ENCODE data around the gene NLRP2B. TPM values are rescaled to one million over a fixed set of nuclear protein-coding genes. Genes with fewer than 3 reads are reported as not detected.
"Not testable (repeated sequence)": the region's sequence is repeated elsewhere in the genome, so short reads cannot be mapped to it uniquely, and the experiment has no call there.

NLRP2B gene
- total RNA-seq, 3 donors from 2014 or later (not counting 1 experiment from before 2014, with no cell fraction given), result not detected

DNA sequence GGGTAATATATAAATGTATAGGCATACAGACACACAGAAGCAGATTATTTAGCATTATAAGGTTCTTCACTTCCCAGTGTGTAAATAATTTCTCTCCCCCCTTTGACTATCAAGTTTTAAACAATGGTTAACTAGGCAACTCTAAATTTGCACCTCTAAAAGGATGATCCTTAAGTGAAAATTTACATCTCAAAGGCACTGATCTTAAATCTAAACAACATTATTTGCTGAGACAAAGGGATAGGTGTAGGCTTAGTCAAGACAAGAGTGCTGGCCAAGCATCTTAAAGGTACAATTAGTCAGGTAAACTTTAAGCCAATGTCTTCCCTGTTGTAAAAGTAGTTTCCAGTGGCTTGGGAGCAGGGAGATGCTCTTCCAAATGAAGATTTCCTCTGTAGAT is 33.0 kb downstream of the NLRP2B start:
- Histone ChIP-seq H3K4me1 (ENCODE audit: control insufficient read depth, insufficient read depth, low read length) (no peaks in the 10 kb centered on the region), H3K27ac (ENCODE audit: low read length) (no peak overlapping the region), H3K4me3 (ENCODE audit: low read length) (no peak overlapping the region), H3K27me3 (ENCODE audit: control insufficient read depth, insufficient read depth, low read length) (no peaks in the 10 kb centered on the region), H3K36me3 (ENCODE audit: control insufficient read depth, insufficient read depth, low read length) (no peaks in the 10 kb centered on the region), H3K9me3 (ENCODE audit: control insufficient read depth, insufficient read depth, low read length) (no peaks in the 10 kb centered on the region)
- Mint-ChIP-seq H3K9me3 (peaks cover 0 to 2% of the 10 kb centered on the region in 2 donors), H3K27me3 (ENCODE audit: low read depth in 2 of 2) (peaks cover 0 to 7% of the 10 kb centered on the region in 2 donors), H3K4me3 (no peak overlapping the region), H3K4me1 (no peaks in the 10 kb centered on the region), H3K27ac (no peak overlapping the region), H3K36me3 (no peaks in the 10 kb centered on the region)
- DNase-seq (no peak), ATAC-seq (no peak)
- TF ChIP-seq, protein P1, sequence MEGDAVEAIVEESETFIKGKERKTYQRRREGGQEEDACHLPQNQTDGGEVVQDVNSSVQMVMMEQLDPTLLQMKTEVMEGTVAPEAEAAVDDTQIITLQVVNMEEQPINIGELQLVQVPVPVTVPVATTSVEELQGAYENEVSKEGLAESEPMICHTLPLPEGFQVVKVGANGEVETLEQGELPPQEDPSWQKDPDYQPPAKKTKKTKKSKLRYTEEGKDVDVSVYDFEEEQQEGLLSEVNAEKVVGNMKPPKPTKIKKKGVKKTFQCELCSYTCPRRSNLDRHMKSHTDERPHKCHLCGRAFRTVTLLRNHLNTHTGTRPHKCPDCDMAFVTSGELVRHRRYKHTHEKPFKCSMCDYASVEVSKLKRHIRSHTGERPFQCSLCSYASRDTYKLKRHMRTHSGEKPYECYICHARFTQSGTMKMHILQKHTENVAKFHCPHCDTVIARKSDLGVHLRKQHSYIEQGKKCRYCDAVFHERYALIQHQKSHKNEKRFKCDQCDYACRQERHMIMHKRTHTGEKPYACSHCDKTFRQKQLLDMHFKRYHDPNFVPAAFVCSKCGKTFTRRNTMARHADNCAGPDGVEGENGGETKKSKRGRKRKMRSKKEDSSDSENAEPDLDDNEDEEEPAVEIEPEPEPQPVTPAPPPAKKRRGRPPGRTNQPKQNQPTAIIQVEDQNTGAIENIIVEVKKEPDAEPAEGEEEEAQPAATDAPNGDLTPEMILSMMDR (IDR thresholded peaks at IDR 0.05), result no peak
- intact Hi-C loops (cut with micrococcal nuclease), result no loop called here

DNA sequence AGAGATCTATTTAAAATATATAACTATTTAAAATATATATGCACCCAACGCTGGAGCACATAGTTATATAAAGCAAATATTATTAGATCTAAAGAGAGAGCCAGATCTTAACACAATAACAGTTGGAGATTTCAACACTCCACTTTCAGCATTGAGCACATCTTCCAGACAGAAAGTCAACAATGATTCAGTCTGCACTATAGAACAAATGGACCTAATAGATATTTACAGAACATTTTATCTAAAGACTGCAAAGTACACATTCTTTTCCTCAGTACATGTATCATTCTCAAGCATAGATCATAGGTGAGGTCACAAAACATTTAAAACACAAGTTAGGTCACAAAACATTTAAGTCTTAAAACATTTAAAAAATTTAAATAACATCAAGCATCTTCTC is 36.4 kb downstream of the NLRP2B start:
- no CpG with 5 or more reads among the region's 1 CpG for WGBS (ENCODE audit: insufficient coverage)
- H3K9me3 Mint-ChIP-seq, result peaks cover 0 to 8% of the 10 kb centered on the region in 2 donors
- DNase-seq (no peak), ATAC-seq (no peak)
- H3K9me3 ChIP-seq (ENCODE audit: control insufficient read depth, insufficient read depth, low read length), result no peaks in the 10 kb centered on the region
- H3K4me3 Mint-ChIP-seq, result no peak overlapping the region
- H3K36me3 ChIP-seq (ENCODE audit: control insufficient read depth, insufficient read depth, low read length), result no peaks in the 10 kb centered on the region
- H3K27me3 Mint-ChIP-seq (ENCODE audit: low read depth in 2 of 2), result peaks cover 0 to 8% of the 10 kb centered on the region in 2 donors
- H3K4me3 ChIP-seq (ENCODE audit: low read length), result no peak overlapping the region
- H3K27me3 ChIP-seq (ENCODE audit: control insufficient read depth, insufficient read depth, low read length), result no peaks in the 10 kb centered on the region
- TF ChIP-seq, protein P1 (IDR thresholded peaks at IDR 0.05), result no peak
- H3K4me1 ChIP-seq (ENCODE audit: control insufficient read depth, insufficient read depth, low read length), result no peaks in the 10 kb centered on the region
- no peaks in the 10 kb centered on the region for H3K4me1 Mint-ChIP-seq
- no peak overlapping the region for H3K27ac Mint-ChIP-seq
- H3K27ac ChIP-seq (ENCODE audit: low read length), result no peak overlapping the region
- H3K36me3 Mint-ChIP-seq, result no peaks in the 10 kb centered on the region
- intact Hi-C loops (cut with micrococcal nuclease), result no loop called here

DNA sequence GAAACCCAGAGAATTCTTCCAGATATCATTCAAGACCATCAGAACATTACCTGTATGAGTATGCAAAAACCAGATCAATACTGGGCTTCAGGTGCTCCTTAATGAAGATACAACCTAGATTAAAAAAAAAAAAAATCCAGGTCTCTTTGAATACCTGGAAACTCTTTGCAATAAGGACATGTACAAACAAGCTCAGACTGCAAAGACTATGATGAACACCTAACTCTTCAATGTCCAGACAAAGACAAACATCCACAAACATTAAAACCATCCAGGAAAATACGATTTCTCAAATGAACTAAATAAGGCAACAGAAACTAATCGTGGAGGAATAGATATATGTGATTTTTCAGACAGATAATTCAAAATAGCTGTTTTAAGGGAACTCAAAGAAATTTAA is 38.7 kb downstream of the NLRP2B start:
- Histone ChIP-seq H3K9me3 (ENCODE audit: control insufficient read depth, insufficient read depth, low read length) (no peaks in the 10 kb centered on the region), H3K27ac (ENCODE audit: low read length) (no peak overlapping the region), H3K27me3 (ENCODE audit: control insufficient read depth, insufficient read depth, low read length) (no peaks in the 10 kb centered on the region), H3K4me3 (ENCODE audit: low read length) (no peak overlapping the region), H3K36me3 (ENCODE audit: control insufficient read depth, insufficient read depth, low read length) (no peaks in the 10 kb centered on the region), H3K4me1 (ENCODE audit: control insufficient read depth, insufficient read depth, low read length) (no peaks in the 10 kb centered on the region)
- Mint-ChIP-seq H3K4me1 (no peaks in the 10 kb centered on the region), H3K36me3 (no peaks in the 10 kb centered on the region), H3K27me3 (ENCODE audit: low read depth in 2 of 2) (peaks cover 0 to 8% of the 10 kb centered on the region in 2 donors), H3K9me3 (peaks cover 0 to 8% of the 10 kb centered on the region in 2 donors), H3K27ac (no peak overlapping the region), H3K4me3 (no peak overlapping the region)
- intact Hi-C loops (cut with micrococcal nuclease), result no loop called here
- no CpG with 5 or more reads among the region's 2 CpGs for WGBS (ENCODE audit: insufficient coverage)
- no peak for DNase-seq
- ATAC-seq, result no peak
- TF ChIP-seq, protein P1 (IDR thresholded peaks at IDR 0.05), result no peak

DNA sequence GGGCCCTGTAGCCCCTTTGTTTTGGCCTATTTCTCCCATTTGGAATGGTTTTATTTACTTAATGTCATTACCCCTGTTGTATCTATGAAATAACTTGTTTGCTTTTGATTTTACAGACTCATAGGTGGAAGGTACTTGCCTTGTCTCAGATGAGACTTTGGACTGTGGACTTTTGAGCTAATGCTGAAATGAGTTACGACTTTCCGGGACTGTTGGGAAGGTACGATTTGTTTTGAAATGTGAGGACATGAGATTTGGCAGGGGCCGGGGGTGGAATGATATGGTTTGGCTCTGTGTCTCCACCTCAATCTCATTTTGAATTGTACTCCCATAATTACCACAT is 39.4 kb downstream of the NLRP2B start:
- 80% methylated on average over 1 of the region's 4 CpGs for WGBS (ENCODE audit: insufficient coverage)
- no peaks in the 10 kb centered on the region for H3K4me1 Mint-ChIP-seq
- ATAC-seq, result no peak

DNA sequence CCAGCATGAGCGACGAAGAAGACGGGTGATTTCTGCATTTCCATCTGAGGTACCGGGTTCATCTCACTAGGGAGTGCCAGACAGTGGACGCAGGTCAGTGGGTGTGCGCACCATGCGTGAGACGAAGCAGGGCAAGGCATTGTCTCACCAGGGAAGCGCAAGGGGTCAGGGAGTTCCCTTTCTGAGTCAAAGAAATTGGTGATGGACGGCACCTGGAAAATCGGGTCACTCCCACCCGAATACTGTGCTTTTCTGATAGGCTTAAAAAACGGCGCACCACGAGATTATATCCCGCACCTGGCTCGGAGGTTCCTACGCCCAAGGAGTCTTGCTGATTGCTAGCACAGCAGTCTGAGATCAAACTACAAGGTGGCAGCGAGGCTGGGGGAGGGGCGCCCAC is 50.6 kb downstream of the NLRP2B start:
- H3K4me1 Mint-ChIP-seq; H3K9me3 ChIP-seq (ENCODE audit: control insufficient read depth, insufficient read depth, low read length); H3K27ac Mint-ChIP-seq; H3K36me3 ChIP-seq (ENCODE audit: control insufficient read depth, insufficient read depth, low read length); intact Hi-C loops (cut with micrococcal nuclease); DNase-seq; H3K27ac ChIP-seq (ENCODE audit: low read length); H3K27me3 ChIP-seq (ENCODE audit: control insufficient read depth, insufficient read depth, low read length); ATAC-seq; H3K27me3 Mint-ChIP-seq (ENCODE audit: low read depth in 2 of 2); H3K4me3 Mint-ChIP-seq; H3K4me3 ChIP-seq (ENCODE audit: low read length); H3K4me1 ChIP-seq (ENCODE audit: control insufficient read depth, insufficient read depth, low read length); H3K36me3 Mint-ChIP-seq: not testable (repeated sequence)
- 96% methylated on average over 20 of the region's 20 CpGs for WGBS (ENCODE audit: insufficient coverage)
- peaks cover 2 to 13% of the 10 kb centered on the region in 2 donors for H3K9me3 Mint-ChIP-seq

More for the DNA sequence above, 39.4 kb downstream of the NLRP2B start:
- TF ChIP-seq, protein P1 (IDR thresholded peaks at IDR 0.05), result no peak
- no peak for DNase-seq
- Histone ChIP-seq H3K4me3 (ENCODE audit: low read length) (no peak overlapping the region), H3K27ac (ENCODE audit: low read length) (no peak overlapping the region), H3K9me3 (ENCODE audit: control insufficient read depth, insufficient read depth, low read length) (no peaks in the 10 kb centered on the region), H3K36me3 (ENCODE audit: control insufficient read depth, insufficient read depth, low read length) (no peaks in the 10 kb centered on the region), H3K4me1 (ENCODE audit: control insufficient read depth, insufficient read depth, low read length) (no peaks in the 10 kb centered on the region), H3K27me3 (ENCODE audit: control insufficient read depth, insufficient read depth, low read length) (no peaks in the 10 kb centered on the region)
- no peak overlapping the region for H3K27ac Mint-ChIP-seq
- no peaks in the 10 kb centered on the region for H3K36me3 Mint-ChIP-seq
- no peak overlapping the region for H3K4me3 Mint-ChIP-seq
- peaks cover 0 to 8% of the 10 kb centered on the region in 2 donors for H3K27me3 Mint-ChIP-seq (ENCODE audit: low read depth in 2 of 2)
- intact Hi-C loops (cut with micrococcal nuclease), result no loop called here
- peaks cover 0 to 10% of the 10 kb centered on the region in 2 donors for H3K9me3 Mint-ChIP-seq

Measured in natural killer cell (primary cell).